PFSK-1 (cell line): ENCODE measurements around the gene E2F7.

Experiments
- FOXP2 ChIP-seq: optimal IDR thresholded peaks from 2 replicates; pipeline ENCODE3; 2011; ENCODE audit warnings: borderline replicate concordance, control low read depth, inconsistent platforms; ENCODE audit not compliant: insufficient read depth; ENCODE audit errors: extremely low read length, extremely low read depth
- POLR2AphosphoS5 ChIP-seq: IDR thresholded peaks from 2 replicates; pipeline ENCODE4 v1.6.1; 2012; ENCODE audit warnings: low read depth, mild to moderate bottlenecking, control low read depth, low read length, moderate library complexity
- SIN3A ChIP-seq: IDR thresholded peaks from 2 replicates; pipeline ENCODE4 v1.6.1; 2012; ENCODE audit warnings: mild to moderate bottlenecking, low read length, moderate library complexity, borderline replicate concordance; ENCODE audit not compliant: insufficient read depth
- TAF1 ChIP-seq: IDR thresholded peaks from 2 replicates; pipeline ENCODE4 v1.6.1; 2012; ENCODE audit warnings: low read length, control low read depth, borderline replicate concordance; ENCODE audit not compliant: insufficient read depth
- TF ChIP-seq, protein P1 (sequence below), 2 experiments: IDR thresholded peaks; 2 replicates each; pipeline versions ENCODE4 v1.6.1 to v1.8.0; 2011 to 2012; ENCODE audit warnings: low read depth in 2 of 2, low read length in 2 of 2, control low read depth in 1 of 2, inconsistent platforms in 1 of 2, mild to moderate bottlenecking in 1 of 2, moderate library complexity in 1 of 2; ENCODE audit not compliant: insufficient read depth in 1 of 2

Gene E2F7

DNA sequence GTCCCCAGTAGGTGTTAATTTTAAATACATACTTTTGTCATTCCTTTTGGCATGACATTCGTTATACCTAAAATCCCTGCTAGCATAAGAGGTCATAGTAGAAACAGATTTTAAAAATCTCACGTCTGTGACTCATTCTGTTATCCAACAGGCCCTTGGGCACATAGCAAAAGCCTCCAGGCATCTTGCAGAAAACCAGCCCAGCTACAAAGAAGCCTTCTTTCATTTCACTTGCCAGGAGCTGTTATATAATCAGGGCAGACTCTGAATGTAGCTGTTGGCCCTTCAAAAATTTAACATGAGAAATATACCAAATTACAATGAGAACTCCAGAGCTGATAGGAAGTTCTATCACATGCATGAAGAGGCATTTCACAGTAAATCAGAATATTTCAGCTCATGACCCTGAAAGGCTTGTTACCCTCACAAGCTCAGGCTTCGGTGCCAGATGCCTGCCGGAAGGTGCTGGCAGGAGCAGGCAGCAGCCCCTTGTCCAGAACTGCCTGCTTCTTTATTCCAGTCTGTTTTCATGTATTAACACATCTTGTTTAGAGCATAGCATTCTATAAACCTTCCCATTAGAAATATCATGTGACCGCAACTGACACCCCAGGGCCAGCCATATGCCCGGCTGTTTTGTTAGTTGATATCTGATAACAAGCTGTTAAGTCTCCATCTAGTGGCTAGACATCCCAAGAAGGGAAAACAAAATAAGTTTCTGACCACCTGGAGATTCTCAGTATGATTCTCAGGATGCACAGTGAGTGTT, 17.8 kb downstream of the E2F7 start:
- TF ChIP-seq, protein P1, sequence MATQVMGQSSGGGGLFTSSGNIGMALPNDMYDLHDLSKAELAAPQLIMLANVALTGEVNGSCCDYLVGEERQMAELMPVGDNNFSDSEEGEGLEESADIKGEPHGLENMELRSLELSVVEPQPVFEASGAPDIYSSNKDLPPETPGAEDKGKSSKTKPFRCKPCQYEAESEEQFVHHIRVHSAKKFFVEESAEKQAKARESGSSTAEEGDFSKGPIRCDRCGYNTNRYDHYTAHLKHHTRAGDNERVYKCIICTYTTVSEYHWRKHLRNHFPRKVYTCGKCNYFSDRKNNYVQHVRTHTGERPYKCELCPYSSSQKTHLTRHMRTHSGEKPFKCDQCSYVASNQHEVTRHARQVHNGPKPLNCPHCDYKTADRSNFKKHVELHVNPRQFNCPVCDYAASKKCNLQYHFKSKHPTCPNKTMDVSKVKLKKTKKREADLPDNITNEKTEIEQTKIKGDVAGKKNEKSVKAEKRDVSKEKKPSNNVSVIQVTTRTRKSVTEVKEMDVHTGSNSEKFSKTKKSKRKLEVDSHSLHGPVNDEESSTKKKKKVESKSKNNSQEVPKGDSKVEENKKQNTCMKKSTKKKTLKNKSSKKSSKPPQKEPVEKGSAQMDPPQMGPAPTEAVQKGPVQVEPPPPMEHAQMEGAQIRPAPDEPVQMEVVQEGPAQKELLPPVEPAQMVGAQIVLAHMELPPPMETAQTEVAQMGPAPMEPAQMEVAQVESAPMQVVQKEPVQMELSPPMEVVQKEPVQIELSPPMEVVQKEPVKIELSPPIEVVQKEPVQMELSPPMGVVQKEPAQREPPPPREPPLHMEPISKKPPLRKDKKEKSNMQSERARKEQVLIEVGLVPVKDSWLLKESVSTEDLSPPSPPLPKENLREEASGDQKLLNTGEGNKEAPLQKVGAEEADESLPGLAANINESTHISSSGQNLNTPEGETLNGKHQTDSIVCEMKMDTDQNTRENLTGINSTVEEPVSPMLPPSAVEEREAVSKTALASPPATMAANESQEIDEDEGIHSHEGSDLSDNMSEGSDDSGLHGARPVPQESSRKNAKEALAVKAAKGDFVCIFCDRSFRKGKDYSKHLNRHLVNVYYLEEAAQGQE (IDR thresholded peaks at IDR 0.05; ENCODE audit: insufficient read depth in 1 of 2, low read depth in 2 of 2, low read length in 2 of 2) = no peak
- TF ChIP-seq SIN3A (no peak), POLR2AphosphoS5 (no peak), TAF1 (no peak)

DNA sequence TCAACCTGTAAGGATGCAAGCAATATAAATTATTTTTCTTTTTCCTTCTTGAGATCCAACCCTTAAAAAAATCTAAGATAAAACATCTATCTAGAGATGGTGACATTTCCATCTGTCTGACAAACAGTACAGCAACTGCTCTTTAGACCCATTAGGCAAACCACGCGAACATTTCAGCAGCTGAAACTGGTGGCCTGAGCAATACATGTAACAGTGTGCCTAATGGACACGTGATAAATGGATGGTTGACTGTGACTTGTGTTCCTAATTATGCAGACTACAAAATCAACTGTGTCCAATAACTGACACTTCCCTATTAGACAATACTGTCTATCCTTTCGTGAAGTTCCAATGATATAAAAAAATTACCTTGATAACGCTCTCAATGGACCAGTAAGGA, 18.9 kb downstream of the E2F7 start:
- TF ChIP-seq TAF1 = no peak
- no peak for TF ChIP-seq SIN3A

DNA sequence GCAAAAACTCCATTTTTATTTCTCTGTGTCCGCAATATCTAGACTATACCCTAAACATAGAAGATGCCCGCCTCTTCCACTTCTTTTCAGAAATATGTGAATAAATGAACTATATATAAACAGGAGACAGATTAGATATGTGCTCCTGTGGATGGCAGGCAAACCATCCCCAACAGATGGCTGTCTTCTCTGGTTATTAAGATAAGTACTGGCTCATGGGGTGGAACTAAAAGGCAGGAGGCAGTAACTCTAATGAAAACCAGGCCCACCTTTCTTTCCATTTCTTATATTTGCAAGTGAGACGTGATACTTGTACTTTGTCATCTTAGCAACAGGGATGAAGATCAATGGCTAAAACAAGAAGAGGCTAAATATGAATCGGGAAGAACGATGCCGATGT, 20.2 kb downstream of the E2F7 start:
- no peak for TF ChIP-seq POLR2AphosphoS5
- TF ChIP-seq, protein P1 (IDR thresholded peaks at IDR 0.05; ENCODE audit: insufficient read depth in 1 of 2, low read depth in 2 of 2, low read length in 2 of 2) = no peak
- TF ChIP-seq FOXP2 = no peak
- TF ChIP-seq TAF1 = no peak
- no peak for TF ChIP-seq SIN3A

DNA sequence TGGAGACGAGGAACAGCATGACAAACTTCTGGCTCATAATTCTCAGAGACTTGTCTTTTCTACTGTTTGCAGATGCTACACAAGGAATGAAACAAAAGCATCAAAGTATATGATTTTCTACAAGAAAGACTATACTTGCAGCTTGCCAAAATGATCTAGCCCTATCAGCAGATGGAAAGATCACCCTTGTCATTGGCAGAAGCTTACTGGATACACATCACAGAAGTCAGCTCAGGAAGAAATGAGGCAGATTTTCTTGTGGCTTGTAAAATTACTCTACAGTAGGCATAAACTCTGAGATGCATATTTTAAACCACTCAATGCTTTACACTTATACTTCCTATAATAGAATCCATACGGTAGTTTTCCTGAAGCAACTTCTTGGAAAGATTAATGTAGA, 20.6 kb downstream of the E2F7 start:
- TF ChIP-seq SIN3A = no peak
- TF ChIP-seq, protein P1 (IDR thresholded peaks at IDR 0.05; ENCODE audit: insufficient read depth in 1 of 2, low read depth in 2 of 2, low read length in 2 of 2) = no peak
- no peak for TF ChIP-seq TAF1
- no peak for TF ChIP-seq FOXP2
- TF ChIP-seq POLR2AphosphoS5 = no peak

DNA sequence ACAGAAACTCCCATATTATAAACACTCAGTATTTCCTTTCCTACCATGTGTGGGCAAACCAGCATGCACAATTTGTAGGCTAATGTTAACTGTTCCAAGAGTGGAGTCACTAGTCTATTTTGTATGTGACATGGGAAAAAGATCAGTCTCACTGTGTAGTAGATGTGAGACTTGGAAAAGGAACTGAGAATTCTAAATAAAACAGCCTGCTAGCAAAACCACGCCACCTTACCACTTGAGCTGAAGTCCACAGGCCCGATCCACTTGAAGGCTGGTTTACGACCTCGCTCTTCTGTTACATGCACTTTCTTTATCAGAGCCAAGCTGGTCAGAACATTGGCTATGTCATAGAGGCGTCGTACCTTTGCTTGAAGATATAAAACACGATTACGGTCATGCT, 22.5 kb downstream of the E2F7 start:
- TF ChIP-seq POLR2AphosphoS5 (no peak), FOXP2 (no peak), SIN3A (no peak)

DNA sequence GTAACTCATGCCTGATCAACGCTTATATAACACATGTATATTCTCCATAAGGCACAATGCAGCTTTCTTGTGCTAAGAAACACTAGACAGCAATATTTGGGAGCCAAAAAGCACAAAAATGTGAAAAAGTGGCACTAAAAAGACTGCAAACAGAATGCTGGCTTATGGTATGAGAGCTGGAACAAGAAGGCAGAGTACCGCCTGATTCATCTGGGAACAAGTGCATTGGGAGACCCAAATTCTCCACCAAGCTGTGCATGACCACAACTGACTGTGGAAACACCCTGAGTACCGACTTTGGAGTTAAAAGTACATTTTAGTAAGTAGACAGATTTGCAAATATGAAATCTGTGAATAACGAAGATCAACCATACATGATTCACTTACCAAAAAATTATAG, 25.1 kb downstream of the E2F7 start:
- TF ChIP-seq SIN3A (no peak), POLR2AphosphoS5 (no peak), FOXP2 (no peak), TAF1 (no peak)
- TF ChIP-seq, protein P1 (IDR thresholded peaks at IDR 0.05; ENCODE audit: insufficient read depth in 1 of 2, low read depth in 2 of 2, low read length in 2 of 2) = no peak
